Stimulated activated CD8-positive, alpha-beta memory T cell treated with anti-CD3 and anti-CD28 coated beads, Interleukin-4, amount 100 ng/mL, for 24 hours (primary cell): Measurements from ENCODE around the gene NECAB2.

Experiments
- DNase-seq: peaks from one replicate; pipeline ENCODE4 v3.0.0-alpha.2; 2020; ENCODE audit warnings: low read depth

Gene NECAB2

DNA sequence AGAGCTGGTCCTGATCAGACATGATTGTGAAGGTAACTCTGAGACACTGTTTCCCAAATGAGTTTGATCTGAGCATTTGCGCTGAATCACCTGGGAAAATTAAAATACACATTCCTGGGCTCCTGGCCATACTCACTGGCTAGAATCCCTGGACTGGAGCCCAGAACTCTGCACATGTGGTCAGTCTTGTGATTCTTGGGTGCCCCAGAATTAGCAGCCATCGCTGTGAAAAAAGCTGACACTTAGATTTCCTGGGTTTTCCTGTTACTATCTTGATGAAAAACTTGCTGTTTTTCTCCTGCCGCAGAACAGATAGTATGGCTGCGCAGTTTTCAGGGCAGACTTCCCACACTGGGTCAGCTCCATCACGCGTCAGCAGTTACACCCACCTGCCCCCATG lies 24.6 kb downstream of the NECAB2 start:
- DNase-seq, result no peak

- DNase-seq, result no peak
Observed at GRCh38 chr16:83994087-83994486, 26.0 kb downstream of the NECAB2 start.

DNA sequence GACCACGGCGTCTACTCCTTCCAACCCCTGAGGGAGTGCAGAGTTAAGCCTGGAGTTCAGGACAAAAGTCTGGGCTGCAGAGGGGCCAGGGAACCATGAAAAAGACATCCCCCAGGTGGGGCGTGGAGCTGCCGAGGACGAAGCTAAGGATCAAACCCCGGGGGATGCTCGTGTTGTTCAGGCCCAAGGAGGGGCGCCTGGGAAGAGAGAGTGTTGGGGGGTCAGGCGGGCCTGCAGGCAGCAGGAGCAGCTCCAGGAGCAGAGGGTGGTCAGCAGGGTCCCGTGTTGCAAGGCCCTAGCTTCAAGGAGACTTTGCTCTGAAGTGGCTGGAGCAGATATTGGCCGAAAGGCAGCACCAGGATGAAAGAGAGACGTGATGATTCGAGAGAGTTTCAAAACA lies 26.7 kb downstream of the NECAB2 start:
- DNase-seq, result no peak

- DNase-seq, result no peak
Observed at GRCh38 chr16:83995754-83996153, 27.7 kb downstream of the NECAB2 start.

DNA sequence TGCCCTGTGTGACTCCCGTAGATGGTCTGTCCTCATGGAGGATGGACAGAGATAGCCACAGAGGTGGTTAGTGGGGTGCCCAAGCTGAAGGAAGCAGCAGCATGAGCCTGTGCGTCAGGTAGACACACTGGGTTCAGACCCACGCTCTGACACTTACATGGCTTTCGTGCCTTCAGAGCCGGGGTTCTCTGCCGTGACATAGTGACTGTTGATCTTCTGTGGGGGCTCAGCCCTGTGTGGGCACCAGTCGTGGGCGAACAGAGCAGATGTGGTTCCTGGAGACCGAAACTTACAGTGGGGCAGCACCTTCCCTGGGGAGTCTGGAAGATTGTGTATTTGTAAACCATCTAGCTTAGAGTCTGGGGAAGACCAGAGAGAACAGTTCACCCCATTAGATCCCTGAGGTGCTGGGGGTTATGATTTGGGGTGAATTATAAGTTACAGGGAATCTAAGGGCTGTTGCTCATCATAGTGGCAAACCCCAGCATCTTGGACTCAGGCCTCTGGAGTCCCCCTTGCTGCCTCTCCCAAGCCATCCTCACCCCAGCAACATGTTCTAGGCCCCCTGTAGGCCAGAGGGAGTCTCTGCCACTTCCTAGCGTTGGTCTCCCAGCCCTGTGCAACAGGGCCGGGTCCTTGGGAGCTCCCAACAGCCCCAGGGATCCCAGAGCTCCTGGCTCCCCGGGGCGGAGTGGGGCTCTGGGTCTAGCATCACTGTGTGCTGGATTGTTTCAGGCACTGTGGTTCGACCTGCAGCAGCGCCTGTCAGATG lies 28.6 kb downstream of the NECAB2 start:
- no peak for DNase-seq

DNA sequence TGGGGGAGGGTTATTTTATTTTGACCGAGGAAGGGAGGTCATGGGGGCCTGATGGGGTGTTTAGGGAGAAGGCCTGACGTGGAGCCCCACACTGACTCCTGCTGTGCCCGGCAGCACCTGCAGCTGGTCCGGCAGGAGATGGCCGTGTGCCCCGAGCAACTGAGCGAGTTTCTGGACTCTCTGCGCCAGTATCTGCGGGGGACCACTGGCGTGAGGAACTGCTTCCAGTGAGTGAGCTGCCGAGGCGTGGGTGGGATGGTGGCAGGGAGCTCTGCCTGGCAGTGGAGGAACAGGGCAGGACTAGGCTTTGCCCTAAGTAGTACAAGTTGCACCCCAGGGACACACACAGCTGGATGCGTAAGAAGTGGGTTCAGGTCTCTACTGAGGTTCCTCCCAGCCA lies 30.0 kb downstream of the NECAB2 start:
- no peak for DNase-seq

DNA sequence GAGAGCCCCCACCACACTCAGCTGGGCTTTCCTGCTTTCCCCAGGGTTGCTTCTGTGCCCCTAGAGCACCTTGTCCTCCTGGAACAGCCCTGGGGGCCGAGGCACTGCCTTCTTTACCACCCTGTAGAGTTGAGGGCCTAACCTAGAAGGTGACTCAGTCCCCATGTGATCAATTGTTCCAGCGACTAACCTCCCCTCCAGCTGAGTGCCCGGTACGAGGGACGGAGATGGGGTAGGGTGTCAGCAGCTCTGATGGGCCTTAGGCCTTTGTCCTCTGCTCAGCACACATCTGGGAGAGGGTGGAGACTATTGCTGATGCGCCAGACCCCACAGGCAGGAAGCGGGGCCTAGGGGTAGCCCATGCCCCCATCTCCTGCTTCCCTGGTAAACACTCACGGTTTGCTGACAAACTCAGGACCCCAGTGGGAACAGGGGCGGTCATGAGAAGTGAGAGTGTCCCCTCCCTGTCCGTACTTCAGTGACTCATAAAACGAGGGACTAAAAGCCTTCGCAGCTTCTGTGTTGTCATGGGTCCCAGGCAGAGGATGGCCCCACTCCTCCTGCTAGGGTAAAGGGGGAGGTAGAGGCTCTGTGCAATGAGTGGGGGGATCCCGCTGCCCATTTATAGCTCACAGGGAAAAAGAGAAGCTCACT lies 33.1 kb downstream of the NECAB2 start:
- DNase-seq, result no peak

DNA sequence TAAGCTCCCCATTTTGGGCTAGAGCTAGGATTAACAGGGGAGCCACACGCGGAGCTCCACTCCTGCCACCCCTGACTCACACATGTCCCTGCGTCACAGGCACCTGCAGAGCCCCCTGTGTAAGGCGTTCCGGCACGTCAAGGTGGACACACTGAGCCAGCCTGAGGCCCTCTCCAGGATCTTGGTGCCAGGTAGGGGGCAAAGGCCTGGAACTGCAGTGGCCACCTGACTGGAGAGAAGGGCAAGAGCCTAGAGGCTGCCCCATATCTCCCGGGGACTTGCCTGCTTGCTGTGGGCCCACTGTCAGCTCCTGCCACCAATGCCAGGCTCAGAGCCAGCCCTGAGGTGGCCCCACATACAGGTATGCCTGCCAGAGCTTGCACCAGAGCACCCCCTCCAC lies 33.7 kb downstream of the NECAB2 start:
- no peak for DNase-seq

GRCh38 chr16:84003038-84003437 lies 35.0 kb downstream of the NECAB2 start:
- no peak for DNase-seq

DNA sequence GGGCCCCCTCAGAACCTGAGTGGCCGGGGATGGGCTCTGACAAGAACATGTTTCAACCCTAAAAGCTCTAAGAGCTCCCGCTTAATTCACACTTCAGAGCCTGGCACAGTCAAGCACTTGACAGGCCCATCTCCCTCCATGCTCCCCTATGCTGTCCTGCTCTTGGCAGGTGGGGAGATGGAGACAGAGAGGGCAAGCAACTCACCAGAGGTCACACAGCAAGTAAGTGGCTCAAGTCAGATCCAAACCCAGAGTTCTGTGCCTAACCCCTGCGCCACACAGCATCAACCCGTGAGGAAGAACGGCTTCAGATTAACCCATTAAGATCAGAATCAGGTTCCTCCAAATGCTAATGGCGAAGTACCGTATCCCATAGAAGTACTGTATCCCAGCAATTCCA lies 36.4 kb downstream of the NECAB2 start:
- no peak for DNase-seq

DNA sequence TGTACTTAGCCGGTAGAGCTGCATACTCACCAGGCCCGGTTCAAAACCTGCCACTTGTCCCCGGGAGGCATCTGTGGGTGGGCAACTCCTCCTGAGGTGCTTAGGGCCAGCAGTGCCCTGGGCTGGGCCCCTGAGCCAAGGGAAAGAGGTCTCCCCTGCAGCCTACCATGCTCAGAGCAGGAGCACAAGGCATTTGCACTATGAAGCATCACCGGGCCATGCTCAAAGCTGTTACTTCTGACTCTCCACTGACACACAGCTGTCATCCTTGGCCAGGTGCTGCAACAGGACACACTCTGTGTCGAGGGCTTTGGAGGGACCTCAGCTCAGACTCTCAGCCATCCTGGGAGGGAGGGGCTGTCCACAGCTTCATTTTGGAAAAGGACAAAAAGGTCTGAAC lies 37.3 kb downstream of the NECAB2 start:
- no peak for DNase-seq

DNA sequence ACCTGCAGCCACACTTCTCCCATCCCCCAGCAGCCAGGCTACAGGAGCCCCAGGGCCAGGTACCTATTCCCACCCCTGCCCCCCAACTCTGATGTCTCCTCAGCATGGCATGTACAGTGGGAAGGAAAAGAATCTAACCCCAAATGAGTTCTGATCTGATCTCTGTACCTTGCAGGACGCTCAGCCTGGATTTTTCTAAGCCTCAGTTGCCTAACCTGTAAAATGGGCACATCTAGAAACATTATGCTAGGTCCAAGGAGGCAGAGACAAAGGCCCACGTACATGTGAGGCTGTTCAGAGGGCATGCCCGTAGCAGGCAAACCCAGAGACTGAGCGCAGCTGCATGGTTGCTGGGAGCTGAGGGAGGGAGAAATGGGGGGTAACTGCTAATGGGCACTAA lies 39.5 kb downstream of the NECAB2 start:
- no peak for DNase-seq

- no peak for DNase-seq
Observed at GRCh38 chr16:84007965-84008364, 39.9 kb downstream of the NECAB2 start.

DNA sequence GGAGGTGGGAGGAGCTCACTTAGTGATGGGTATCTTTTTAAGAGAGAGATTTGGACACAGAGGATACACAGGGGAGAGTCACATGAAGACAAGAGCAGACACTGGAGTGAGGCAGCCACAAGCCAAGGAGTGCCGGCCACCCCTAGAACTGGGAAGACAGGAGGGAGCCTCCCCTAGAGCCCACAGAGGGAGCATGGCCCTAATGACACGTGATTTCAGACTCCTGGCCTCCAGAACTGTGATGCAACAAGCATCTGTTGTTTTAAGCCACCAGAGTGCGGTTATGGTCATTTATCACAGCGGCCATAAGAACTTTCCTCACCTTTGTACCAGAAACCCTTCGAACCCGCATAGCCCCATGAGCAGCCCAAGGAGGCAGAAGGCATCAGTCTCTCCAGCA lies 41.2 kb downstream of the NECAB2 start:
- no peak for DNase-seq

DNA sequence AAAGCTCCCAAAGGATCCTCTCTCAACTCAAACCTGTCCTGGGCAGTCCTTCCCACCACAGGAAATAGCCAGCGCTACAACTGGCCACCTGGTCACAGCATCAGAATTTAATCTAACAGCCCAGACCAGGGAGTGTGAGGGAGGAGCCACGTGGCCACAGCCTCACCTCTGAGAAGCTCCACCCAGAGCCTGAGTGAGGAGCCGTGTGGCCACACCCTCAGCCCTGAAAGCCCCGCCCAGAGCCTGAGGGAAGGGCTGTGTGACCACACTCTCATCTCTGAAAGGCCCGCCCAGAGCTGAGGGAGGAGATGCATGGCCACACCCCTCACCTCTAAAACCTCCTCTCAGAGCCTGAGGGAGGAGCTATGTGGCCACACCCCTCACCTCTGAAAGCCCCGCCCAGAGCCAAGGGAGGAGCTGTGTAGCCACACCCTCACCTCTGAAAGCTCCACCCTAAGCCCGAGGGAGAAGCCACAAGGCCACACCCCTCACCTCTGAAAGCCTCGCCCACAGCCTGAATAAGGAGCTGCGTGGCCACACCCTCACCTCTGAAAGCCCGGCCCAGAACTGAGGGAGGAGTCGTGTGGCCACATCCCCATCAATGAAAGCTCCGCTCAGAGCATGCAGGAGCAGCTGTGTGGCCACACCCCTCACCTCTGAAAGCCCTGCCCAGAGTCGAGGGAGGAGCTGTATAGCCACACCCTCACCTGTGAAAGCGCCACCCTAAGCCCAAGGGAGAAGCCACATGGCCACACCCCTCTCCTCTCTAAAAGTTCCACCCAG lies 45.9 kb downstream of the NECAB2 start:
- DNase-seq, result peak; percentile 31

DNA sequence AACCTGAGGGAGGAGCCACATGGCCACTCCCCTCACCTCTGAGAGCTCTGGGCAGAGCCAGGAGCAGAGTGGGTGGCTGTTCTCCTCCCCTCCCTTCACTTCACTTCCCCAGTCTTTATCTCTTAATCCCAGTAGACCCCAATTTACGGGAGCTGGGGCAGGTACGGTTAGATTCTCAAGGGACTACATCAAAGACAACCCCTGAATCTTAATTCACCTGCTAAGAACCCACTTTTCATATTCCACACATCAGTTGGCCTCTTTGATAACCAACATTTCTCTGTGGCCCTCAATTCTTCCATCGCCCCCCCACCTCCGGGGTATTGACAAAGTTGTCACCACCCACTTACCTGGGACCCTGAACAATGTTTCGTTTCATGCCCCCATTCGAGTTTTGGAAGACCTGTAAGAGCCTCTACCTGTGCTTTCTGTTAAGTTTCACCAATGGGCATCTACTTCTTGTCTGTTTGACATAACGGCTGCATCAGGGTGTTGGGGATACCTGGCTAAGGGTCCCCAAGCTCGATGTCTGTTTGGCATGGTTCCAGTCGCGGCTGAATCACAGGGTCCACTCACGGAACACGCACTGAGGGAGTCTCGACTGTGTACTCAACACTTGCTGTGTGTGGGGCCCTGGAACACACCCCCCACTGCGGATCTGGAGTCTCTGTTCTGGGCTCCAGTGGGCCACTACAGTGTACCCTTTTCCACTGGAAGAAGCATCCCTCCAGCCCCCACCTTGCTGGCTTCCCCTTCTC lies 46.7 kb downstream of the NECAB2 start:
- DNase-seq, result no peak

GRCh38 chr16:84015399-84015798 lies 47.4 kb downstream of the NECAB2 start:
- DNase-seq, result no peak

- no peak for DNase-seq
Observed at GRCh38 chr16:84016477-84016876, 48.4 kb downstream of the NECAB2 start.

DNA sequence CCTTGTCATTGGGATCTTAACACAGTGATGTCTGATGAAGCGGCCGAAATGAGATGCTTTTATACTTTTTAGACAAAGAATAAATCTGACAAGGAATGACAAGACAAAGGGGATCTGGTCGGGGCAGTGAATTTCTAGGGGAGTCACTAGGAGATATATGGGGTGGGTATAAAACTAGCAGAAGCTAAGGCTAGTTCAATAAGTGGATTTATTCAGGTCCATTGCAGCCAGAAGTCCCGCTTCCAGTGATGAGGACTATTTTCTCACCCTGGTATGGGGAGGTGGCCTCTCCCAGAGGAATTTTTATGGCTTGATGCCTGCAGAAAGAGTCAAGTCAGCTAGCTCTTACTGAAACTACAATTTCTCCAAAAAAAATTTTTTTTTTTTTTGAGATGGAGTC lies 50.7 kb downstream of the NECAB2 start:
- DNase-seq, result no peak

GRCh38 chr16:84020353-84020752 lies 52.3 kb downstream of the NECAB2 start:
- no peak for DNase-seq

DNA sequence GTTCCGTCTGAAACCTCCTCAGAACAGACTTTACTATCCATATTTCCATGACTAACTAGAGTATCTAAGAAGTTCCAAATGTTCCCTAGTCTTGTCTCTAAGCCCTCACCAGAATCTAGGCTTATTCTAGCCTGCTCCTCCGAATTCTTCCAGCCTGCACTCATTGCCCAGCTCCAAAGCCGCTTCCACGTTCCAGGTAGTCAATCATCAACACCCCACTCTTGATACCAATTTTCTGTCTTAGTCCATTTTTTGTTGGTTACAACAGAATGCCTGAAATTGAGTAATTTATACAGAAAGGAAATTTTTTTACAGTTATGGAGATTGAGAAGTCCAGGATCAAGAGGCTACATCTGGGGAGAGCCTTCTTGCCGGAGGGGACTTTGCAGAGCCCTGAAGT lies 53.4 kb downstream of the NECAB2 start:
- no peak for DNase-seq

DNA sequence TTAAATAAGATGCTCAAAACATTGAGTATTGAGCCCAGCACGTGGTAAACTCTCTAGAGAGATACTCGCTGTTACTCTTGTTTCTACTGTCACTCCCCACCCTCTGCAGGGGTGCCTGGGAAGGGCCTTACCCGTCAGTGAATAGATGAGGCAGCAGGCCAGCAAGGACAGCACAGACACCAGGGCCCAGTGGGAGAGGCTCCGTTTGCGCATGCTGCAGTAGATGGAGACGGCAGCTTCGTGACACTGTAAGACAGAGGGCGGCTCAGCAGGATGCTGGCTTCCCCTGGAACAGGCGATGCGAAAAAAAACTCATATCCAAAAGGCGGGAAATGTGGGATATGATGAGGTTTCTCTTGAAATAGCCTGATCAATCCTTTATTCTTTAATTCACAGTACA lies 54.6 kb downstream of the NECAB2 start:
- DNase-seq, result no peak
